Omental fat pad (tissue), 4 donors: ENCODE data around the gene CCNI. TPM values are rescaled to one million over a fixed set of nuclear protein-coding genes. Genes with fewer than 3 reads are reported as not detected.

ENCODE experiments used
- ATAC-seq: fragments of 150-250 bp; one replicate; pipeline ENCODE4 v1.9.1; 2016; ENCODE audit warnings: mild to moderate bottlenecking, moderate library complexity; ENCODE audit not compliant: low FRiP score
- DNase-seq: peaks from one replicate; pipeline ENCODE4 v3.0.0-alpha.2; 2019; ENCODE audit warnings: low spot score
- CTCF ChIP-seq, 3 donors: fragments of 450-650 bp; IDR thresholded peaks; one replicate each; pipeline ENCODE4 v1.5.1; 2016 to 2017; ENCODE audit warnings: antibody characterized with exemption in 3 of 3, mild to moderate bottlenecking in 3 of 3, moderate library complexity in 2 of 3
- total RNA-seq, 4 donors: library from RNA; depleted of rRNA; stranded (reverse); fragments of >200 nt; gene quantifications; one replicate each; pipeline ENCODE4 v1.1.0, GENCODE V29; 2016

The CCNI gene
- total RNA-seq, 4 donors from 2014 or later = 191 to 233 (median 199) TPM

- TF ChIP-seq CTCF (IDR thresholded peaks at IDR 0.05) = no peak
- ATAC-seq (no peak), DNase-seq (no peak)
These were observed 47.5 kb downstream of the CCNI start for GRCh38 chr4:77028246-77028645.

- DNase-seq (no peak), ATAC-seq (no peak)
- TF ChIP-seq CTCF (IDR thresholded peaks at IDR 0.05) = no peak
These were observed 49.5 kb downstream of the CCNI start for GRCh38 chr4:77026322-77026704.

- ATAC-seq (no peak), DNase-seq (no peak)
These were observed 50.0 kb downstream of the CCNI start for GRCh38 chr4:77025643-77026321.

GRCh38 chr4:77023920-77024319, 51.9 kb downstream of the CCNI start:
- TF ChIP-seq CTCF (IDR thresholded peaks at IDR 0.05) = no peak
- ATAC-seq = no peak
- DNase-seq = no peak

More at GRCh38 chr4:77025643-77026321, 50.0 kb downstream of the CCNI start:
- no peak for TF ChIP-seq CTCF (IDR thresholded peaks at IDR 0.05)

- TF ChIP-seq CTCF (IDR thresholded peaks at IDR 0.05) = no peak
- ATAC-seq (no peak), DNase-seq (no peak)
These were observed 53.1 kb downstream of the CCNI start for GRCh38 chr4:77022560-77023179.

GRCh38 chr4:77021614-77022089, 54.1 kb downstream of the CCNI start:
- no peak for TF ChIP-seq CTCF (IDR thresholded peaks at IDR 0.05)
- ATAC-seq = peak; percentile 40
- no peak for DNase-seq

GRCh38 chr4:77020017-77020416, 55.8 kb downstream of the CCNI start:
- no peak for TF ChIP-seq CTCF (IDR thresholded peaks at IDR 0.05)
- ATAC-seq (no peak), DNase-seq (no peak)
